KOPT-K1 (cell line): ENCODE data around the gene GRIK3.

Experiments
- H3K27ac ChIP-seq: fragments of 200-600 bp; sonication (generic); 2 replicates; pipeline ENCODE4 v1.5.1; 2016; ENCODE audit warnings: antibody characterized with exemption, mild to moderate bottlenecking, low read depth, low read length; ENCODE audit not compliant: poor library complexity, severe bottlenecking
- H3K36me3 ChIP-seq: fragments of 200-600 bp; sonication (generic); 2 replicates; pipeline ENCODE4 v1.5.1; 2017; ENCODE audit warnings: antibody characterized with exemption, mild to moderate bottlenecking, low read length, moderate library complexity; ENCODE audit not compliant: insufficient read depth
- H3K9me3 ChIP-seq: fragments of 200-600 bp; sonication (generic); 2 replicates; pipeline ENCODE4 v1.5.1; 2017; ENCODE audit warnings: antibody characterized with exemption, low read length, mild to moderate bottlenecking; ENCODE audit not compliant: insufficient read depth, poor library complexity, severe bottlenecking

The GRIK3 gene

DNA sequence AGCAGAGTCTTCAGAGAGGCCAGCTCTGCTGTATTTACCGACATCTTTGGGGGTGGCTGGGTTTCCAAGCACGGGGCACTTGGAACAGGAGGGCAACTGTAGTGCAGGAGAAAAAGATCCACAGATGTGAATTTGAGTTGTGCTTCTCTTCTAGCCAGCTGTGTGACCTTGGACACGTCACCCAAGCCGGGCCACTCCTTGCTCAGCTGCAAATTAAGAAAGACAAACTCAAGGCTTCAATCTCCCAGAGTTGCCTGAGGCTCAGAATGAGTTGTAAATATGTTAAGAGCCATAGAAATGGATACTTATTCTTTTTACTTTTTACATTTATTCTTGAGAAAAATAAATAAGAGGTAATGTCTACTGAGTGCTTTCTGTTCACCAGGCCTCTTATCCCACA is 24.3 kb downstream of the GRIK3 start:
- H3K27ac ChIP-seq: no peak overlapping the region
- no peaks in the 10 kb centered on the region for H3K9me3 ChIP-seq
- H3K36me3 ChIP-seq: no peaks in the 10 kb centered on the region

DNA sequence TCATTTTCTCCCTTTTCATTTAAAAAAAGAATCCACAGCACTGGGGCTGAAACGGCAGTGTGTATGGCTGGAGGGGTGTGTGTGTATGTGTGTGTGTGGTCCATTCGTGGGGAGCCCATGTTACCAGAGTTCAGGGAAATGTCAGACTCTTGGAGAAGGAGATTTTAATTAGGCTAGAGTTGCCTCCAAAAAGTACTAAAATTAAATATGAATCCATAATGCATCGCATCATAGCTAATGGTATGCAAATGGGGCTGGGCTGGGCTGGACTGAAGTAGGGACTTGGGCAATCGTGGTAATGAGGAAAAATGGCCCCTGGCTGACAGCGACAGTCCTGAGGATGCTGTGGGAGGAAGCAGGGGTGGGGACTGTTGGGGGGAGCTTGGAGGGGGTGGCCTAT is 24.8 kb downstream of the GRIK3 start:
- H3K9me3 ChIP-seq: no peaks in the 10 kb centered on the region
- H3K36me3 ChIP-seq: no peaks in the 10 kb centered on the region
- H3K27ac ChIP-seq: no peak overlapping the region

DNA sequence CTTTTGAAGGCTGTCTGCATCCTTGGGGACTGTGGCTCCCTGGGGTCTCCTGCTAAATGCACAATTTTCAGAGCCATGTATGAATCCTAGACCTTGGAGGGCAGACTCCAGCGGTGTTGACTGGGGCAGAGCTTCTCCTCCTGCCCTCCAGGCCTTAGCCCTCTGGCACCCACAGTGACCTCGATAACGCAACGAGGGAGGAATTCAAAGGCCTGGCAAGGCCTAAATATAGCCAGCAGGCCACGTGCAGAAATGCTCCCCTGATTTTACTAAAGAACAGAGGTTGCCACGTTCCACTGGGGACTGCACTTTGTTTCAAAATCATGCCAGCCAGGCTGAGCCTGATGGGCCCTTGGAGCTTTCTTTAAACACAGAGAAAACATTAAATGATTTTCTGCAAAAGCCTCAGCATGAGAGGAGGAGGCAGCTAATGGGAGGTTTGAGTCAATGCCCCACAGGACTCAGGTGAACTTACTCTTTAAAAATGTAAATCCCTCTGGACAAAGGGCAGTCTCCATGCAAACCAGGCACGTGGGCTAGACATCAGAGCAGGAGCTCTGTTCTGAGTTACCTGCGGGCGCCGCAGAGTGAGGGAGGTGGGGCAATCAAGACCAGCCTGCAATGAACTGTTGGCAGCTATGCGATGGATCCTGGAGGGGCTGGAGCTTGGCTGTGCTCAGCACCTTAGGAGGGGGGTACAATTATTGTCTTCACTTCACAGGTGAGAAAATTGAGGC is 28.0 kb downstream of the GRIK3 start:
- H3K36me3 ChIP-seq: no peaks in the 10 kb centered on the region
- no peak overlapping the region for H3K27ac ChIP-seq
- H3K9me3 ChIP-seq: no peaks in the 10 kb centered on the region

DNA sequence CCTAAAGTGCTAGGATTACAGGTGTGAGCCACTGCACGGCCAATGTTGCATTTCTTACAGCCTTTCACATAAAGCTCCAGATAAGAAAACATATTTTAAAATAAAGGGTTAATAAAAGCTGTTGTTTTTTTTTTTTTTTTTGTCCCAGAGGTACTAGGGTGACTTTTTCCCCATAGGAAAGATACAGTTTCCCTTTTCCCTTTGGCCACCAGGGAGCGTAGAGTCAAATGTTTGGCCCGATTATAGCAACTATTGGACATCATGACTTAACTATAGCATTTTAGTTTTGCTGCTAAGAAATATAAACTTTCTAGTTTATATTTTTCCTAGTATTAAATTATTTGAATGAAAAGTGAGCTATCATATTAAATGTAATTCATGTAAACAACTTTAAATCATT is 31.4 kb downstream of the GRIK3 start:
- Histone ChIP-seq H3K9me3 (no peaks in the 10 kb centered on the region), H3K36me3 (no peaks in the 10 kb centered on the region), H3K27ac (no peak overlapping the region)

DNA sequence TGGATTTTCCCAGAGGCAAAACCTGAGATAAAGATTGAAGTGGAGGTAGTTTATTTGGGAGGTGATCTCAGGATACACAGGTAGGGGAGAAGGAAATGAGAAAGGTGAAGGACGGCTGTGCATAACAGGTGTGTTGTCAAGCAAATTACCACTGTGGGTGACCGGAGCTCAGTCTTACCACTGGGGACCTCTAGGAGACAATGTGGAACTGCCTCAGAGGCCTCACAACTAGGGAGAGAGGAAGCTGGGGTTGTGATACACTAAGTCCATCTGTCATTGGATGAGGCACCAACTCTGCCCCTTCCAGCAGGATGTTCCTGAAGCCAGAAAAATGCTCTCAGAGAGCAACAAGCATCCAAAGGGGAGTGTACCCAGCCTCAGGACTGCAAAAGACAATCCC is 32.6 kb downstream of the GRIK3 start:
- Histone ChIP-seq H3K9me3 (no peaks in the 10 kb centered on the region), H3K36me3 (no peaks in the 10 kb centered on the region), H3K27ac (no peak overlapping the region)

DNA sequence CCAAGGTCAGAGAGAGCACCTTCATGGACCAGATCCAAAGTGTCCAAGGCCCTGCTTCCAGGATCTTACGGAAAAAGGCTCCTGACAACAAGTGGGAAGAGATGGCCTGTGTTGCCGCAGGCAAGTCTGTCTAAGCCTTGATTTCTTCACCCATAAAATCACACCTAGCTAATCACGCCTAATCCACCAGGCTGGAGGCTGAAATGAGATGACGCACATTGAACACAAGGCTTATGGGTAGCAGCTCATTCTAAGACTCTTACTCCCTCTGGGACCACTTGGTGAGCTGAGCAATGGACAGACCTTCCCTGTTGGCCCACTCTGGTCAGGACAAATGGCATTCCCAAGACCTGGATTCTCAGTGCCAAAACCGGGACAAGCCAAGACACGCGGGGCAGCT is 38.2 kb downstream of the GRIK3 start:
- Histone ChIP-seq H3K9me3 (no peaks in the 10 kb centered on the region), H3K27ac (no peak overlapping the region), H3K36me3 (no peaks in the 10 kb centered on the region)

DNA sequence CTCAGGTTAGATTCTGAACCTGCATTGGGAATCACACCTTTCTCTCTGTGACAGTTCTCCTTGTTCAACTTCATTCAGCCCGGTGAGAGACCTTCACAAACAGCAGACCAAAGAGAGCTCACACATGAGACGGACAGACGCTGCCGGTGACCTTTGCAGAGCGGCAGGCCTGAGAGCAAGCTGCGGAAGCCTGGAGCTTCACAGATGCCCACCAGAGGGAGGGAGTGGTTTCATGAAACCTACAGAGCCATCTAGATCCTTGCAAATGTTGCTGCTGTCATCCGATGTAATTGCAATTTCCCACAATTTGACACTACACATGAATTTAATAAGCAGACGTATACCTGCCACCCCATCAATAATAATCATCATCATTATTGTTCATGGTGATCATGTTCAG is 39.4 kb downstream of the GRIK3 start:
- Histone ChIP-seq H3K27ac (no peak overlapping the region), H3K9me3 (no peaks in the 10 kb centered on the region), H3K36me3 (no peaks in the 10 kb centered on the region)

DNA sequence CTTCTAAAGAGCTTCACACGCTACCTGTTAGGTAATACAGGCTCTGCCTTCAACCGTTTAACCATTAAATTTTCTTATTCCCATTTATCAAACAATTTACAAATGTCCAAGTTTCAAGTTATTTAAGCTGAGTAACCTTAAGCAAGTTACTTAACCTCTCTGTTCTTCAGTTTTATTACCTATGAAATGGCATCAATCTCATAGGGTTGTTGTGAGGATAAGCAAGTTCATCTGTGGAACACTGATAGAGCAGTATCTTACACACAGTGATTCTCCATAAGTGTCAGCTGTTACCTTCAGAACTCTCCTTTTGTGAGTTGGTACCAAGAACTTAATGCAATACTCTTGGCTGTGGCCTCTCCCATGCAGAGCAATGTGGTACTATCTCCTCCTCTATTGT is 40.0 kb downstream of the GRIK3 start:
- no peaks in the 10 kb centered on the region for H3K9me3 ChIP-seq
- no peak overlapping the region for H3K27ac ChIP-seq
- no peaks in the 10 kb centered on the region for H3K36me3 ChIP-seq

DNA sequence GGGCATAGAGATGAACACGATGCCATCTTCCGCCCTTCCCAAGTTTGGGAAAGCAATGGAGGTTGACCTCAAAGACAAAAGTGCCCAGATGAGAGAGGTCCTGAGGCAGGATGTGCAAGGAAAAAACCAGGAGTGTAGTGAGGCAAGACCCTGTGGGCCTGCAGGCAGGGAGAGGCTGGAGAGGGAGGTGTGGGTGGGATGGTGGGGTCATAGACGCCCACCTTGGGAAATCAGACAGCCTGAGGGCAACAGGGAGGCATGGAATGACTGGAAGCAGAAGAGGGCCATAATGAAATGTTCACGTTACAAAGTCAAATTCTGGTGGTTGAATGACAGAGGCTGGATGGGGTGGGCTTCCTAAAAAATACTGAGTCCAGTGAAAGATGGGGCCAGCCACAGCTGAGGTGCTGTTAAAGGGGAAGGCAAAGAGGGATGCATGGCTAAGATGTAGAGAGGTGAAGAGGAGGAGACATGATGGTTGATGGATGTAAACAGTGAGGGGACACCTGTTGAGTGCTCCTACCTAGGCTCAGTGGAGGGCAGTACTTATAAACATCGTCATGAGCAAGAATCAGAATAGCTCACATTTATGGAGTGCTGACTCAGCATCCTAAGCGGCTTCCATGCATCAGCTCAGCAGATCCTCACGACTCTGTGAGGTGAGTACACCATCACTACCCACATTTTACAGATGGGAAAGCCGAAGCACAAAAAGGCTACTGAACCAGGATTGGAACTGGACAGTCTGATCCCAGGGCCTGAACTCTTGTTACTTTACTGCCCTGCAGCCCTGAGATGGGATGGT is 42.0 kb downstream of the GRIK3 start:
- Histone ChIP-seq H3K9me3 (no peaks in the 10 kb centered on the region), H3K27ac (no peak overlapping the region), H3K36me3 (no peaks in the 10 kb centered on the region)

DNA sequence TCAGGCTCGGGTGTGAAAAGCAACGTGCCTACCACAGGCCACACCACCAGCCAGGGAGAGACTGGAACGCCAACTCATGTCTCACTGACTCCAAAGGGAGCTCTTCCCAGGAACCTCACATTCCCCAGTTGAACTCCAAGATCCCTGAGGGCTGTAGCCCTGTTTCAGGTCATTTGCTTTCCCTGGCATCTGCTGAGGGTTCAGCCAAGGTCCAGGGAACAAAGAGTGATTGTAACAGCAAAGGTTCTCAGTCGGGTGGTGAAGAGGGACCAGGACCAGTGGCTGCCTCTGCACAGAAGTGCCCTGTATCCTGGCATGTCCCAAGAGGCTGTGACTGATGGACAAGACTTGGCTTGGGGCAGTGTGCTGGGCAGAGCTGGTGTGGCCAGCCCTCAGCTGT is 42.8 kb downstream of the GRIK3 start:
- Histone ChIP-seq H3K36me3 (no peaks in the 10 kb centered on the region), H3K9me3 (no peaks in the 10 kb centered on the region), H3K27ac (no peak overlapping the region)

DNA sequence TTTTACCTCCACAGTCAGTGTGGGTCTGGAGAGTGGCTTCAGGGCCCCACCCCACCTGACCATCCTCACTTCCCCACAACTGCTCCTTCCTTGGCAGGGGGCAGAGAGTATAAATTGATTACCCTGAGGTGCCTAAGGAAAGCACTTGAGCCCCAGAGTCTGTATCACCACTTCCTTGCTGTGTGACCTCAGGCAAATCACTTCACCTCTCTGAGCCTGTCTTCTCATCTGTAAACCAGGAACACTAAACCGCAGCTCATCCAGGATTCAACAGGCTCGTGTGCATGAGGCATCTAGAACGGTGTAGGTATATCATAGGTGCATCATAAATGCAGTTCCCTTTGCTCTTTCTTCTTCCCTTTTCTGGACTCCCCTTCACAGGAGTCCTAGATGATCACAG is 43.4 kb downstream of the GRIK3 start:
- no peaks in the 10 kb centered on the region for H3K36me3 ChIP-seq
- H3K27ac ChIP-seq: no peak overlapping the region
- no peaks in the 10 kb centered on the region for H3K9me3 ChIP-seq

DNA sequence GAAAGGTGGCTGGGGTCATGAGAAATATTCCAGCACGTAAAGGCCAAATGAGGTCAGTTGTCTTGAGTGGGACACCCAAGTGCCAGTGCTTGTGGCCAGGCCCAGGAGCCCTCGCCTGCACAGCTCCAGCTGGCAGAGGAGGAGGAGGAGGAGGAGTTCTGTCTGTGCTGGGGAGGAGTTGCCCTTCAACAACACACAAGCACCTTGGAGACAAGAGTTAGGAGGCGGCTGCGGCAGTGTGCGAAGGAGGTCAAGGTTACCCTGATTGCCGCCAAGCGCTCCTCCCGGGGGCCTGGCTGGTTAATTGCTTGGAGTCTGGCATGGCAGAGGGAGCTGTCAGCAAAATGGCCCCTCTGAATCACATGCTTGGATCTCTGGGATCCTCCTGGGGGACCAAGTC is 45.1 kb downstream of the GRIK3 start:
- Histone ChIP-seq H3K9me3 (no peaks in the 10 kb centered on the region), H3K27ac (no peak overlapping the region), H3K36me3 (no peaks in the 10 kb centered on the region)

DNA sequence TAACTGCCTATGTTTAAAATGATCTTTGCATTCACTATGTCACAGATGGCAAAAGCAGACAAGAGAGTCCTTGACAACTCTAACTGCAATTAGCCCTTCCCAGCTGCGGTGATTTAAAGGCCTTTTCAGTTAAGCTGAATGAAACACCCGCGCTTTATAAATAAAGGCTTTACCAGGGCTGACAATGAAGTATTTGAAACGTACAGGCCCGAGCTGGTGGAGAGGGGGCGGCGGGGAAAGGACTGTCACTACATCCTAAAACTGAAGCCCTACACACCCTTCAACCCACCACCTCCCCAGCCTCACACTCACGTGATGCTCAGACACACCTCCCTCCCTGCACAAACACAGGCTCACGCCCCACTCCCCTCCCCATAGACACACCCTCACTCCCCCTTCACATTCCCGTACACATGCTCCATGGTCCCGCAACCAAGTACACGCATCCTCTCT is 45.5 kb downstream of the GRIK3 start:
- Histone ChIP-seq H3K36me3 (no peaks in the 10 kb centered on the region), H3K27ac (no peak overlapping the region), H3K9me3 (no peaks in the 10 kb centered on the region)

DNA sequence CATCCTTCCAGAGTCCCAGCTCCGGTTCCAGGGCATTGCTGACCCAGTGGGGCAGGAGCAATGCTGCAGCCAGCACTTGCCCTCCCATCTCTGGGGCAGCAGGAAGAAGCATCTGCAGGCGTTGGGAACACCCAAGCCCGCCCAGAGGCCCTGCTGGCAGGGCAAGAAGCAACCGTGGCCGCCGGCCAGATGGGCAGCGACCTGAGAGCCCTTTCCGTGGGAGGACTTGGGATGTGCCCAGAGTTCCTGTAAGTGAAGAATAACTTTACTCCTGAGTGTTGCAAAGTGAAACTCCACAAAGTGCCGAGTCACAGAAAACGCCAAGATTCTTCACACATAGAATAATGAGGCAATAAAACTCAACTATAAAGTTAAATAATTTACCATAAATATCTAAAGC is 46.0 kb downstream of the GRIK3 start:
- no peaks in the 10 kb centered on the region for H3K36me3 ChIP-seq
- H3K27ac ChIP-seq: no peak overlapping the region
- no peaks in the 10 kb centered on the region for H3K9me3 ChIP-seq

DNA sequence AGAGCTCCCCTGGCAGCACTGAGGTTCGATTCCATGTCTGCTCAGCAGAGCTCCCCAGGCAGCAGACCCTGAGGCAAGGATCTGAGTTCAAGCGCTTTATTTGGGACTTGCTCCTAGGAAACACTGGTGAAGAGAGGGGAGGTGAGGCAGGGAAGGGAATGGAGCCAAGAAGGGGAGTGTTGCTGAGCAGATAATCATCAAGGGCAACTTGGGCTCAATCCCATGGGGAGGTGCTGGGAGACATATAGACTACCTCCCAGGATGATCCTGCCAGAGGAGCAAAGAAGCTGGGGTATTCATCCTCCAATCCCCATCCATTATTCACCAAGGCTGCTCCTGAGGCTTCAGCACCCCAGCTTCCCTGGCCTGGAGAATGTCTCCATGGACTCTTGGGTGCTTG is 47.0 kb downstream of the GRIK3 start:
- H3K27ac ChIP-seq: no peak overlapping the region
- no peaks in the 10 kb centered on the region for H3K9me3 ChIP-seq
- no peaks in the 10 kb centered on the region for H3K36me3 ChIP-seq
